PC-3 (cell line): ENCODE results near the gene OR10A6.

Experiments used
- CTCF ChIP-seq: fragments of 300-600 bp; sonication (generic); conservative IDR thresholded peaks from 2 replicates; pipeline ENCODE4 v1.5.1; 2017; ENCODE audit warnings: antibody characterized with exemption, low read depth, mild to moderate bottlenecking, low read length
- EZH2 ChIP-seq: fragments of 300-600 bp; sonication (generic); IDR thresholded peaks from one replicate; pipeline ENCODE4 v1.6.1; 2017; ENCODE audit warnings: antibody characterized with exemption, mild to moderate bottlenecking, low read length; ENCODE audit not compliant: unreplicated experiment
- EZH2phosphoT487 ChIP-seq: fragments of 300-600 bp; sonication (generic); IDR thresholded peaks from 2 replicates; pipeline ENCODE4 v1.6.1; 2018; ENCODE audit warnings: mild to moderate bottlenecking, antibody characterized with exemption, low read length, borderline replicate concordance

DNA sequence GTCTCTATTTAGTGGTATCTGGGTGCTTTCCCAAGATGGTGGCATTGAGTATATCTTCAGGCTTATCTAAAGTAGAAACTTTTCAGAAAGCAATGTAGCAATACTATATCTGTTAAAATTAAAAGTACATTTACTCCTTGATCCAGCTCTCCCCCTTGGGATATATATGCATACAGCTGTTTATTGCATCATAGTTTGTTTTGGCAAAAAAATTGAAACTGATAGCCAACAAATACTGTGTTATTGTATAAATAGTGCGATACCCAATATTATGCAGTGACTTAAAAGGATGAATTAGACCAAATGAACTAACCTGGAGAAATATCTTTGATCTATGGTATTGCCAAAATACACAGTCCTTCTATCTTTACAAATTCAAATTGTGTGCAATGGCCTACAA, 18.9 kb upstream of the OR10A6 start:
- TF ChIP-seq CTCF (no peak), EZH2phosphoT487 (no peak), EZH2 (no peak)
